NCI-H446 treated with DMSO at 0.1 percent for 48 hours (cell line): ENCODE results near the gene KRT85.

ENCODE experiments used
- DNase-seq: peaks from one replicate; lab custom pipeline; 2025; lab: John Stamatoyannopoulos, UW

The KRT85 gene

GRCh38 chr12:52394836-52395405, 27.6 kb upstream of the KRT85 start:
- no peak for DNase-seq

DNA sequence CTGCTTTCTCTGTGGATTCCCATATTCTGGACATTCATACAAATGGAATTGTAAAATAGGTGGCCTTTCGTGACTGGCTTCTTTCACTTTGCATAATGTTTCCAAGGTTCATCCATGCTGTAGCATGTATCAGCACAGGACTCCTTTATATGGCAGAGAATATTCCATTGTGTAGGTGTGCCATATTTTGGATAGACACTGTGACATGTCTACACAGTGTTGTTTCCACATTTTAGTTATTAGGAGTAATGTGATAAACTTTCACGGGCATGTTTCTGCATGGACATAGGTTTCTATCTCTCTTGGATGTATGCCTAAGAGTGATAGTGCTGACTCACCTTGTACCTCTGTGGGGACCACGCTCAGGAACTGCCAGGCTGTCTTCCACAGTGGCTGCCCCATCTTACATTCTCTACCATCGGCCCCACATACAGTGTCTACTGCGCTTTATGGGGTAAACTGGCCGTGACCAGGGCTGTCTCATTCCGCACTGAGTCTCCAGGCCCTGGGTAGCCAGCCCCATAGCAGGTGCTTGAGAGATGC, 25.3 kb upstream of the KRT85 start:
- DNase-seq: no peak

- peak; percentile 83 for DNase-seq
Measured at GRCh38 chr12:52391618-52392002, 24.3 kb upstream of the KRT85 start.

- DNase-seq: no peak
Measured at GRCh38 chr12:52390739-52391617, 23.7 kb upstream of the KRT85 start.

DNA sequence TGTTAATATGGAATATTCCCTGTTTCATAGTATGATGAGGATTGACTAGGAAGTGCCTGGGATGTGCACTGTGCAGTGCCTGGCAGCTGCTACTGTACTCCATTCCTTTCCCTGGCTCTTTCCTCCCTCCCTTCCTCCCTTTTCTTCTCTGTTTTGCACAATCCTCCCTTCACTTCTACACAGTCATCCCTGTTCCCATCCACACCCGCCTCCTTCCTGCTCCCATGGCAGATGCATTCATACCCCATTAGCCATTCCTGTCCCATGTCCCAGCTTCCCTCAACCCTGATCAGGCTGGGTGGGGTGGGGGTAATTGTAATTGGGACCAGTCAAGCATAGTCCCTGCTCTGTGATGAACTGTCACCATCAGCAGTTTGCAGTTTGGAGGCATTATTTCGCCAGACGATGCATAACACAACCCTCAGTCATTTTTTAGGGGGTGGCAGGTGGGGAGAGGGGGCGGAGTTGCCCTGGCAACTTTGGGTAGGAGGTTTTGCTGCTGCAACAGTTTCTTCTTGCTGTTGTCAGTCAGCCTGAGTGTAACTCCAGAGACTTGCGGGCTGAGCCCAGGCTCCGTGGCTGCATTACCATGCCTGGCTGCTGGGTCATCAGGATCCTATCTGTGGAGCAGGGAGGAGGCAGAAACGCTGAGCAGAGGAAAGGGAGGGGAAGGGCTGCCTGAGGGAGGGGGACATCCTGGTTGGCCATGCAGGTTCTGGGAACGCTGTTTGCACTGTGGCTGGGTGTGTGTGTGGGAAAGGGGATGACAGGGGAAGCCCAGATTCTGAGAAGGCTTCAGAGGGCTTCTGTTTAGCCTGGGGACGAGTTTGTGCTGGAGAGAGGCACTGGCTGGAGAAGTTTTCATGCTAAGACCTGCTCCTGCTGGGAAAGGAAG, 22.3 kb upstream of the KRT85 start:
- DNase-seq: no peak

- DNase-seq: no peak
Measured at GRCh38 chr12:52387859-52388258, 20.6 kb upstream of the KRT85 start.

- DNase-seq: no peak
Measured at GRCh38 chr12:52385226-52385702, 18.0 kb upstream of the KRT85 start, which contains the start of gene KRT84. KRT84 (minus strand) TSS chr12:52385652; CDS start chr12:52385585, 67 bp downstream.

GRCh38 chr12:52383331-52383730, 16.1 kb upstream of the KRT85 start:
- DNase-seq: no peak

DNA sequence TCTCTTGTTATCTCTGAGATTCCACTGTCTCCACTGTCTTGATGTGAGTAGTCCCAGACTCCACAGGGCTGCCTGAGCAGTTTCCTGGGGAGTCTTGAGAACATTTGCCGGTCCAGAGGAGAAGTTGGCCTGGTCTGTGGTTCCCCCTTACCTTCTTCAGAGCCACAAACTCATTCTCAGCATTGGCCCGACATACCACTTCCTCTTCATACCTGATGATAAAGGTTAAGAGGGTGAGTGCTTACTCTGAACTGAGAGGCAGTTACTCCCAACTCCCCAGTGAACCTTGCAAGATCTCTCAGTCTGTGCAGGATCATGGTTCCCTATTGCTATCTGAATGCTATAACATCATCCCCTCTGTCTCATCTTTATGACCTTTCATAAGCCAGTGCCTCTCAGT, 15.6 kb upstream of the KRT85 start:
- DNase-seq: no peak

GRCh38 chr12:52381206-52381605, 13.9 kb upstream of the KRT85 start:
- DNase-seq: no peak

DNA sequence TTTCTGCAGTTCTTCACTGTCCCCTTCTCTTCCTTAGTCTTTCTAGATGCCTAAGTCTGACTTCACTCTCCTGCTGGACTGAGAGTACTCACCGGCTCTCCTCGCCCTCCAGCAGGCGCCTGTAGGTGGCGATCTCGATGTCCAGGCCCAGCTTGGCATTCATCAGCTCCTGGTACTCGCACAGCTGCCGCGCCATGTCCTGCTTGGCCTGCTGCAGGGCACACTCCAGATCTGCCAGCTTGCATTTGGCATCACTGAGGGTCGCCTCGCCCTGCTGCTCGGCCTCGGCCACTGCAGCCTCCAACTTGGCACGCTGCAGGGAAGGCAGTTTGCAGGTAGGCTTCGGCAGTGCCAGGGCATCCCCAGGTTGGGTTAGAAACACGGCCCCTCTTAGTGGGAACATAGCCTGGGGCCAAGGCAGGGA, 13.0 kb upstream of the KRT85 start:
- no peak for DNase-seq

DNA sequence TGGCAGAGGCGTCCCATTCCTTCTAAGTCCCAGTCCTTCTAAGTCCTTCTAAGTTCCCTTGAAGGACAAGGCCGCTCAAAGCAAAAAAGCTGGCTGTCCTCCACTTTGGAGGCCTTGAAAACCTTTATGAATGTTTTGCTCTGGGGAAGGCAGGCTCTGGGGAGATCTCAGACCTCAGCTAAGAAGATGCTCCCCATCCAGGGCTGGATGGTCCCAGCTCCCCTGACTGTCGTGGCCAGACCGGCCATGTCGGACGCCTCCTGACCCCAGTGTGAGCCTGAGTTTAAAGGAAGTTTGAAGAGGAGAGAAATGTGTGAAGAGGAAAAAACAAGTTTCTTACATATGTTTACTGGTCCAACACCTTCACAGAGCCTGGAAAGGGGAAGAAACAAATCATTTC, 12.3 kb upstream of the KRT85 start:
- no peak for DNase-seq

DNA sequence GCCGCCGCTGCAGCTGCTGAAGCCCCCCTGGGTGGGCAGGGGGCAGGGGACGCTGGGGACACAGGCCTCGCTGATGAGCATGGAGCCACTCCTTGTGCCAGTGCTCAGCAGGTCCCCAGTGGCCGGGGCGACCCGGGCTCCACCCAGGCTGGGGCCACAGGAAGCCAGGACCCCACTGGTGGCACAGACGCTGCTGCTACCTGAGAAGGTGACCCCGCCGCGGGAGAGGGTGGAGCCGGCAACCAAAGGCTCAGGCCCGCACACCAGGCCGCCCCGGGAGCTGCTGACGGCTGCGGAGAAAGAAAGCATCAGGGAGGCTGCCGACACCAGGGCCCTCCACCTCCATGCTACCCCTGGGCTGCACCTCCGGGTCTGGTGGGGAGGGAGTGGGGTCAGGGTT, 10.8 kb upstream of the KRT85 start:
- no peak for DNase-seq

DNA sequence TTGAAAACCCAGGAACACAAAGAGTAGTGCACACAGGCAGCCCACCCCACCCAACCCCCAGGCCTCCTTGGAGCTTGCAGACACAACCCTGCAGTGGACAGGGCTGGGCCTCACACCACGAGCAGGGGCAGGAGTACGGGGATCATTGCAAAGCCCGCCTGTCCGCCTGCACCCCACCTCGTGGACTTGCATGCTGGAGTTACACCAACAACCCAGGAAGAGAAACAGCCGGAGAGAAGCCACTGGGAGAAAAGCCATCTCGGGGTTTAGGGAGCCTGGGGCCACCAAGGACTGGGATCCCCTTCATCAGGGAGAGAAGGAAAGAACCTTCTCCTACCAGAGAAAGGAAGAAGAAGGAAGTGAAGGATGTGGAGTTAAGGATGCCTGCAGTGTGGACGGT, 10.0 kb upstream of the KRT85 start:
- DNase-seq: no peak

DNA sequence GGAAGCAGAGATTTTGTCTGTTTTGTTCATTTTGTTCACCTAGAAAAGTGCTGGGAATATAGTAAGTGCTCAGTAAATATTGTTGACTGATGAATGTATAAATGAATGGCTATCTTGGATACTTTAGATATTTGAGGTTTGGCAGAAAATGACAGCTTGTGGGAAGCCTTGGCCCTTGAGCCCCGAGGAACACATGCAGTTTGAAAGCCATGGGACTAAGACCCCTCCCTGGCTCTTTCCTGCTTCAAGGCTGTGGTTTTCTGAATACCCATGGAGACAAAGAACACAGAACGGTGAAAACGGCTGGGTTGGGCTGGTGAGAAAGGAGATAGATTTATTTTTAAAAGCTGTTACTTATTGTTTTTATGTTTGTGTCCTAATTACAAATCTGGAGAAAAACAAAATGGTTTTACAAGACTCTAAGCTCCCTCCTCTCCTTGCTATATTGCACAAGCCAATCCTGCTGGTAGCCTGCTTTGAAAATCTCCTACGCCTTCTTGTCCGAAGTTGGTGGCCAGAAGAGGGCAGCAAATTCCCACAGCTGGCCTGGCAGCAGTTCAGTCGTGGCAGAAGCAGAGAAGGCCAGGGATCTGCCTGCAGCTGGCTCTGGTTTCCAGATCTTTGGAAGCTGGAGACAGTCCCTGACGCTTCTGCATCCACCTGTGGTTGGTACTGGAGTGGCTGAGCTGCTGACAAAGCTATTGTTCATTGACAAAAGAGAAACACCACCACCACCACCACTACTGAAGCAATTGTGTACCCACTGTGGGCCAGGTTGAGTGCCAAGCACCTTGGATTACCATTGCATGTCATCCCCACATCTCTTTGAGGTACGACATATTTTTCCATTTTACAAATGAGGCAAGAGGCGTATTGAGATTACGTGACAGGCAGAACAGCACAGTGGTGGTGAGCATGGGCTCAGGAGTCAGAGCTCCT, 5.2 kb upstream of the KRT85 start:
- peak; percentile 34 for DNase-seq

- DNase-seq: no peak
Measured at GRCh38 chr12:52371716-52372115, 4.4 kb upstream of the KRT85 start.

DNA sequence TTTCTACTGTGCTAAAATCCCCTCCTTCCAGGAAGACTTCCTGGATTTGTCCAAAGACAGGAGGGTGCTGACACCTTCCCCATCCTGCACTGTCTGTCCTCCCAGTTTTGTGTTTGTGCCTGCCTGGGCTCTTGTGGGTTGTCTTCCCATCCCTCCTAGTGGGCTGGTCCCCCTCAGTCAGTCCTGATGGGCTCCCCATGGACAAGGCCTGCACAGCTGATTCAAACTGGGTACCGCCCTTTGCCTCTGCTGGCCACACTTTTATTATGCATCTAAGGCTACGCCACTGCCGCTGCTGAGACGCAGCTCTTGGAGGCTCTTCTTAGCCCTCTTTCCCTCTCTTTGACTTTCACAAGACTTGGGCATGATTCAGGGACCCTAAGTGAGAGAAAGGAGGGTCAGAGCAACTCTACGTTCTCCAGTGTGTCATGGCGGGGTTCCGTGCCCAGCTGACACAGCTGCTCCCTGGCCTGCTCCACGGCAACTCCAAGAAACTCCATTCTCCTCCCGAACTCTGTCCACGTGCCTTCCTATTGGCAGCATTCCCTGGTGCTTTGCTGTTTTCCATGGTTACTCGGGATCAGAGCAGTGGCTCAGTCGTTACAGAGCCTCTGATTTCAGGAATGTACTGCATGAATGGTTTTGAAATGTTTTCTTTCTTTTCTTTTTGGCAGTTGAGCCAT, 3.8 kb upstream of the KRT85 start:
- DNase-seq: no peak

- DNase-seq: no peak
Measured at GRCh38 chr12:52369809-52370208, 2.5 kb upstream of the KRT85 start.

DNA sequence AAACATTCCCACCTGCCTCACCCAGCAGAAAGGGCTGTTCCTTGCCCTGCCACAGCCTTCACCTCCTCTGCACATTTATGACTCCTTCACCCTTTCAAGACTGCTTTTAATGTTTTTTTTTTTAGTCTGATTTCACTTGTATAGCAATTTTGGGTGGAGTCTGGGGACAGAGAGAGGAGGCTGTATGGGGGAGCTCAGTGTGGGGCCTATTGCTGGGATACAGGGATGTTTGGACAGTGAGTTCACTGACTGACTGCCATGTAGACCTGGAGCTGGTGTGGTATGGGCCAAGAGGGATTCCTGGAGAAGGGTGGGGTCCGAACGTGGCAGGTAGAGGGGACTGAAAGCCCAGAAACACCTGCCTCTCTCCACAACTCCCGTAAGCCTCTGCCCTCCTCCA, 1.9 kb upstream of the KRT85 start:
- no peak for DNase-seq

DNA sequence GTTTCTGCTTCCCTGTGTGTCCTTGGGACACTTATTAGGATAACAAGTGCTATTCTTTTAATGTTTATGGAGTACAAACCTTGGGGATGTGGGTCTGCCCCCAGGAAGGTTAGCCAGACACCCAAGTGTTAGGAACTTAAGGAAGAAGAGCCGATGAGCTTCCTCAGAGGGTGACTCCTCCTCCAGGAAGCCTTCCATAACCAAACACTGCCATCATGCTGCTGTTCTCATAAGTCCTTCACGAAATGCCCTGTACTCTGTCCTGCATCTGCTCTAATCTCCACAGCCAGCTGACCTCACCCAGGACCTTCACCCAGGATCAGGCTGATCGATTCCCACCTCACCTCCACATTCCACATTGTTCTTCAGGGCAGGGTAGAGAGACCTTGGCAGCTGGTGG, 1.2 kb upstream of the KRT85 start:
- no peak for DNase-seq
